IMR-90 (cell line): ENCODE results near the gene POC1B. TPM values are rescaled to one million over a fixed set of nuclear protein-coding genes. Genes with fewer than 3 reads are reported as not detected.

ENCODE experiments used
- ATAC-seq: fragments of 200-7000 bp; cut with Tn5 transposase; 2 replicates; pipeline ENCODE4 v1.9.1; 2020; ENCODE audit warnings: low read depth, mild to moderate bottlenecking, moderate library complexity
- BruUV-seq: library from RNA; stranded (reverse); fragments of 400-500 nt; replicated peaks from 2 replicates; lab custom pipeline; 2021; lab: Mats Ljungman, UMichigan
- CTCF ChIA-PET: fragments of 300-600 bp; formaldehyde crosslinking; extraction: SDS; loops from one replicate; lab custom pipeline; 2021; ENCODE audit warnings: antibody characterized with exemption; lab: Yijun Ruan, JAX
- POLR2A ChIA-PET: fragments of 300-600 bp; sonication (Branson Sonifier 250); formaldehyde crosslinking; loops from one replicate; lab custom pipeline; 2022; ENCODE audit warnings: antibody characterized with exemption; ENCODE audit not compliant: unreplicated experiment; lab: Charles Lee
- DNase-seq: peaks from one replicate; pipeline ENCODE4 v3.0.0; 2013
- H2AFZ ChIP-seq: replicated peaks from 2 replicates; pipeline ENCODE3; 2013; ENCODE audit warnings: low read length, mild to moderate bottlenecking; ENCODE audit not compliant: poor library complexity
- H2AK5ac ChIP-seq: 2 replicates; pipeline ENCODE4 v1.6.1; 2013; ENCODE audit warnings: low read depth, low read length, inconsistent platforms
- H2AK9ac ChIP-seq: replicated peaks from 2 replicates; pipeline ENCODE3; 2013; ENCODE audit warnings: mild to moderate bottlenecking, low read depth, low read length, moderate library complexity; ENCODE audit not compliant: poor library complexity
- H2BK120ac ChIP-seq: 2 replicates; pipeline ENCODE4 v1.6.1; 2013; ENCODE audit warnings: low read depth, low read length, inconsistent platforms
- H2BK15ac ChIP-seq: 3 replicates; pipeline ENCODE4 v1.6.1; 2013; ENCODE audit warnings: low read depth, low read length, inconsistent platforms
- H2BK20ac ChIP-seq: 2 replicates; pipeline ENCODE4 v1.6.1; 2013; ENCODE audit warnings: low read depth, mild to moderate bottlenecking, inconsistent platforms, low read length, moderate library complexity
- H2BK5ac ChIP-seq: 2 replicates; pipeline ENCODE4 v1.6.1; 2013; ENCODE audit warnings: mild to moderate bottlenecking, low read depth, low read length, inconsistent platforms; ENCODE audit not compliant: poor library complexity, severe bottlenecking
- H3K14ac ChIP-seq: replicated peaks from 2 replicates; pipeline ENCODE4 v1.6.1; 2013; ENCODE audit warnings: low read depth, low read length, inconsistent platforms
- H3K18ac ChIP-seq: 2 replicates; pipeline ENCODE4 v1.6.1; 2013; ENCODE audit warnings: low read depth, low read length, control low read depth
- H3K23ac ChIP-seq: 2 replicates; pipeline ENCODE4 v1.6.1; 2013; ENCODE audit warnings: low read depth, low read length, inconsistent platforms
- H3K27ac ChIP-seq: 2 replicates; pipeline ENCODE4 v1.5.1; 2013; ENCODE audit warnings: mild to moderate bottlenecking, control low read depth, low read length; ENCODE audit not compliant: insufficient read depth
- H3K27me3 ChIP-seq: 2 replicates; pipeline ENCODE4 v1.6.1; 2013; ENCODE audit warnings: low read length; ENCODE audit not compliant: control insufficient read depth, insufficient read depth
- H3K36me3 ChIP-seq: 2 replicates; pipeline ENCODE4 v1.6.1; 2013; ENCODE audit warnings: low read length, mixed read lengths; ENCODE audit not compliant: control insufficient read depth, insufficient read depth
- H3K4ac ChIP-seq: 2 replicates; pipeline ENCODE4 v1.6.1; 2013; ENCODE audit warnings: low read depth, low read length, inconsistent platforms
- H3K4me1 ChIP-seq: 2 replicates; pipeline ENCODE4 v1.6.1; 2013; ENCODE audit warnings: low read length, mixed read lengths; ENCODE audit not compliant: control insufficient read depth, insufficient read depth
- H3K4me2 ChIP-seq: 2 replicates; pipeline ENCODE4 v1.6.1; 2013; ENCODE audit warnings: low read depth, mild to moderate bottlenecking, control low read depth, low read length, moderate library complexity
- H3K4me3 ChIP-seq: 2 replicates; pipeline ENCODE4 v1.5.1; 2013; ENCODE audit warnings: low read depth, mild to moderate bottlenecking, control low read depth, low read length, moderate library complexity; ENCODE audit not compliant: insufficient read depth
- H3K56ac ChIP-seq: 2 replicates; pipeline ENCODE4 v1.6.1; 2013; ENCODE audit warnings: low read length, inconsistent platforms; ENCODE audit not compliant: insufficient read depth; ENCODE audit errors: extremely low read depth
- H3K79me1 ChIP-seq, 2 experiments: 2 replicates each; pipeline ENCODE4 v1.6.1; 2013; ENCODE audit warnings: low read length in 2 of 2, inconsistent platforms in 1 of 2, low read depth in 1 of 2
- H3K9ac ChIP-seq: 2 replicates; pipeline ENCODE4 v1.6.1; 2013; ENCODE audit warnings: low read depth, low read length, control low read depth
- H3K9me1 ChIP-seq: 2 replicates; pipeline ENCODE4 v1.6.1; 2013; ENCODE audit warnings: low read length, inconsistent platforms; ENCODE audit not compliant: insufficient read depth
- H3K9me3 ChIP-seq: 2 replicates; pipeline ENCODE4 v1.6.1; 2013; ENCODE audit warnings: low read length; ENCODE audit not compliant: control insufficient read depth, insufficient read depth
- H4K20me1 ChIP-seq: 2 replicates; pipeline ENCODE4 v1.6.1; 2013; ENCODE audit warnings: low read length, inconsistent platforms; ENCODE audit not compliant: insufficient read depth
- H4K5ac ChIP-seq: 2 replicates; pipeline ENCODE4 v1.6.1; 2013; ENCODE audit warnings: mild to moderate bottlenecking, low read depth, low read length, control low read depth
- H4K8ac ChIP-seq, 2 experiments: 2 replicates each; pipeline ENCODE4 v1.6.1; 2013; ENCODE audit warnings: low read depth in 2 of 2, low read length in 2 of 2, control low read depth in 1 of 2, inconsistent platforms in 1 of 2
- H4K91ac ChIP-seq: 2 replicates; pipeline ENCODE4 v1.6.1; 2013; ENCODE audit warnings: low read depth, low read length, inconsistent platforms; ENCODE audit not compliant: insufficient read depth
- BHLHE40 ChIP-seq: fragments of 150-350 bp; IDR thresholded peaks from 2 replicates; pipeline ENCODE4 v1.6.1; 2016; ENCODE audit warnings: mild to moderate bottlenecking, low read depth, low read length
- CEBPB ChIP-seq: IDR thresholded peaks from 2 replicates; pipeline ENCODE4 v1.6.1; 2012; ENCODE audit warnings: low read depth, low read length, improper control_type of control experiment
- CHD1 ChIP-seq: IDR thresholded peaks from 2 replicates; pipeline ENCODE4 v1.6.1; 2012; ENCODE audit warnings: low read depth, low read length, improper control_type of control experiment
- FOS ChIP-seq: fragments of 150-350 bp; IDR thresholded peaks from 2 replicates; pipeline ENCODE4 v1.6.1; 2016; ENCODE audit warnings: low read depth, low read length
- MAFK ChIP-seq: IDR thresholded peaks from 2 replicates; pipeline ENCODE4 v1.6.1; 2012; ENCODE audit warnings: low read depth, low read length, improper control_type of control experiment
- MAZ ChIP-seq: IDR thresholded peaks from 2 replicates; pipeline ENCODE4 v1.6.1; 2012; ENCODE audit warnings: low read depth, mild to moderate bottlenecking, low read length, improper control_type of control experiment, moderate library complexity, borderline replicate concordance
- MXI1 ChIP-seq: IDR thresholded peaks from 2 replicates; pipeline ENCODE4 v1.6.1; 2012; ENCODE audit warnings: low read depth, mild to moderate bottlenecking, low read length, moderate library complexity, borderline replicate concordance
- NFE2L2 ChIP-seq: fragments of 150-350 bp; IDR thresholded peaks from 2 replicates; pipeline ENCODE4 v1.6.1; 2016; ENCODE audit warnings: low read depth, mild to moderate bottlenecking, low read length
- POLR2A ChIP-seq: IDR thresholded peaks from 2 replicates; pipeline ENCODE4 v1.6.1; 2012; ENCODE audit warnings: mild to moderate bottlenecking, low read depth, low read length
- RAD21 ChIP-seq: IDR thresholded peaks from 2 replicates; pipeline ENCODE4 v1.6.1; 2012; ENCODE audit warnings: low read length, improper control_type of control experiment
- RCOR1 ChIP-seq: IDR thresholded peaks from 2 replicates; pipeline ENCODE4 v1.6.1; 2012; ENCODE audit warnings: mild to moderate bottlenecking, low read length, improper control_type of control experiment; ENCODE audit not compliant: insufficient replicate concordance
- RFX5 ChIP-seq: IDR thresholded peaks from 2 replicates; pipeline ENCODE4 v1.8.0; 2012; ENCODE audit warnings: low read depth, mild to moderate bottlenecking, low read length, moderate library complexity
- SMC3 ChIP-seq: fragments of 150-350 bp; IDR thresholded peaks from 2 replicates; pipeline ENCODE4 v1.6.1; 2016; ENCODE audit warnings: low read depth, mild to moderate bottlenecking, antibody characterized with exemption, low read length, moderate library complexity
- USF2 ChIP-seq: fragments of 150-350 bp; IDR thresholded peaks from 2 replicates; pipeline ENCODE4 v1.6.1; 2017; ENCODE audit warnings: mild to moderate bottlenecking, antibody characterized with exemption, low read length, low read depth
- WGBS, 2 experiments: methylation state at CpG; one replicate each; pipeline versions ENCODE4 v1.1.5 to v1.1.7; 2013; ENCODE audit warnings: missing lambda C conversion rate in 2 of 2; ENCODE audit not compliant: insufficient read length in 1 of 2; ENCODE audit errors: extremely low coverage in 2 of 2; 5-methylcytosine and 5-hydroxymethylcytosine counted together
- dilution Hi-C: fragments of 300-500 bp; cut with HindIII; formaldehyde crosslinking; loops from one replicate; pipeline ENCODE4 v1.14.3; 2018; ENCODE audit warnings: low sequenced_read_pairs; ENCODE audit not compliant: unreplicated experiment
- in situ Hi-C: fragments of 300-500 bp; cut with MboI; formaldehyde crosslinking; loops from 3 replicates; pipeline ENCODE4 v1.14.3; 2019; ENCODE audit warnings: low sequenced_read_pairs, inconsistent platforms, mixed read lengths
- intact Hi-C: fragments of 100-400 bp; cut with micrococcal nuclease; formaldehyde crosslinking; loops from 2 replicates; pipeline ENCODE4 v1.10.0; 2022
- polyA plus RNA-seq, 3 experiments: library from polyadenylated mRNA; depleted of rRNA; stranded (reverse); fragments of >200 nt; gene quantifications; 2 replicates each; pipeline ENCODE4 v1.2.3, GENCODE V29; 2012; ENCODE audit warnings: low replicate concordance in 1 of 3
- total RNA-seq: library from RNA; depleted of rRNA; stranded (reverse); fragments of >200 nt; gene quantifications from 2 replicates; pipeline ENCODE4 v1.2.3, GENCODE V29; 2012
- TF ChIP-seq, protein P1 (sequence below): conservative IDR thresholded peaks from 2 replicates; pipeline ENCODE4 v1.5.1; 2012; ENCODE audit warnings: mild to moderate bottlenecking, low read depth, low read length, improper control_type of control experiment
- TF ChIP-seq, protein P2 (sequence below): fragments of 150-350 bp; IDR thresholded peaks from 2 replicates; pipeline ENCODE4 v1.6.1; 2016; ENCODE audit warnings: low read depth, mild to moderate bottlenecking, low read length, moderate library complexity, borderline replicate concordance

The POC1B gene
- total and polyA plus RNA-seq, 2 of the 4 experiments (the other 2 are of a cell fraction) = 5.0 to 10.4 TPM

- CTCF ChIA-PET = no interaction called here
- H2AK9ac ChIP-seq = no peak overlapping the region
Measured at GRCh38 chr12:89567691-89568239, 41.9 kb upstream of the POC1B start.

More at GRCh38 chr12:89567691-89568239, 41.9 kb upstream of the POC1B start:
- no peak for TF ChIP-seq BHLHE40
- no peak for TF ChIP-seq POLR2A
- no peak for TF ChIP-seq FOS
- TF ChIP-seq RCOR1 = no peak
- TF ChIP-seq RFX5 = no peak
- no peak for TF ChIP-seq CHD1
- no peak for TF ChIP-seq RAD21
- no peak for TF ChIP-seq USF2
- TF ChIP-seq, protein P1, sequence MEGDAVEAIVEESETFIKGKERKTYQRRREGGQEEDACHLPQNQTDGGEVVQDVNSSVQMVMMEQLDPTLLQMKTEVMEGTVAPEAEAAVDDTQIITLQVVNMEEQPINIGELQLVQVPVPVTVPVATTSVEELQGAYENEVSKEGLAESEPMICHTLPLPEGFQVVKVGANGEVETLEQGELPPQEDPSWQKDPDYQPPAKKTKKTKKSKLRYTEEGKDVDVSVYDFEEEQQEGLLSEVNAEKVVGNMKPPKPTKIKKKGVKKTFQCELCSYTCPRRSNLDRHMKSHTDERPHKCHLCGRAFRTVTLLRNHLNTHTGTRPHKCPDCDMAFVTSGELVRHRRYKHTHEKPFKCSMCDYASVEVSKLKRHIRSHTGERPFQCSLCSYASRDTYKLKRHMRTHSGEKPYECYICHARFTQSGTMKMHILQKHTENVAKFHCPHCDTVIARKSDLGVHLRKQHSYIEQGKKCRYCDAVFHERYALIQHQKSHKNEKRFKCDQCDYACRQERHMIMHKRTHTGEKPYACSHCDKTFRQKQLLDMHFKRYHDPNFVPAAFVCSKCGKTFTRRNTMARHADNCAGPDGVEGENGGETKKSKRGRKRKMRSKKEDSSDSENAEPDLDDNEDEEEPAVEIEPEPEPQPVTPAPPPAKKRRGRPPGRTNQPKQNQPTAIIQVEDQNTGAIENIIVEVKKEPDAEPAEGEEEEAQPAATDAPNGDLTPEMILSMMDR = no peak
- no peak for TF ChIP-seq MXI1
- no peak for TF ChIP-seq MAZ
- TF ChIP-seq CEBPB = no peak
- TF ChIP-seq, protein P2, sequence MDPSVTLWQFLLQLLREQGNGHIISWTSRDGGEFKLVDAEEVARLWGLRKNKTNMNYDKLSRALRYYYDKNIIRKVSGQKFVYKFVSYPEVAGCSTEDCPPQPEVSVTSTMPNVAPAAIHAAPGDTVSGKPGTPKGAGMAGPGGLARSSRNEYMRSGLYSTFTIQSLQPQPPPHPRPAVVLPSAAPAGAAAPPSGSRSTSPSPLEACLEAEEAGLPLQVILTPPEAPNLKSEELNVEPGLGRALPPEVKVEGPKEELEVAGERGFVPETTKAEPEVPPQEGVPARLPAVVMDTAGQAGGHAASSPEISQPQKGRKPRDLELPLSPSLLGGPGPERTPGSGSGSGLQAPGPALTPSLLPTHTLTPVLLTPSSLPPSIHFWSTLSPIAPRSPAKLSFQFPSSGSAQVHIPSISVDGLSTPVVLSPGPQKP = no peak
- TF ChIP-seq SMC3 = no peak
- TF ChIP-seq MAFK = no peak
- no peak for TF ChIP-seq NFE2L2
- Histone ChIP-seq H3K14ac (no peak overlapping the region), H4K20me1 (no peaks in the 10 kb centered on the region), H3K36me3 (no peaks in the 10 kb centered on the region), H2AFZ (no peak overlapping the region), H3K27ac (no peak overlapping the region), H4K5ac (no peak overlapping the region), H2BK5ac (no peak overlapping the region), H2BK15ac (no peak overlapping the region), H3K4me2 (no peak overlapping the region), H3K9me1 (no peaks in the 10 kb centered on the region), H3K9me3 (no peaks in the 10 kb centered on the region), H3K18ac (no peak overlapping the region), H4K8ac (no peak overlapping the region), H3K4ac (no peak overlapping the region), H3K4me1 (peaks cover 5% of the 10 kb centered on the region), H3K56ac (no peak overlapping the region), H2BK20ac (no peak overlapping the region), H3K23ac (no peak overlapping the region), H3K79me1 (no peaks in the 10 kb centered on the region), H3K4me3 (no peak overlapping the region), H2AK5ac (no peak overlapping the region), H3K9ac (no peak overlapping the region), H4K91ac (no peak overlapping the region), H2BK120ac (no peak overlapping the region), H3K27me3 (no peaks in the 10 kb centered on the region)
- POLR2A ChIA-PET = no interaction called here
- WGBS, 2 experiments = 100% methylated on average over 2 of the region's 3 CpGs; no CpG with 5 or more reads in 1 of the 2 experiments
- ATAC-seq (no peak), DNase-seq (no peak)
- dilution Hi-C loops = no loop called here
- intact Hi-C loops = no loop called here
- BruUV-seq = no TSS peak
- in situ Hi-C loops = no loop called here
